Measurements from ENCODE around the gene VCAN. TPM values are rescaled to one million over a fixed set of nuclear protein-coding genes. Genes with fewer than 3 reads are reported as not detected.

VCAN gene
- total and polyA plus RNA-seq, 2 of the 8 experiments (the other 6 are each of a cell fraction or from before 2014, with no cell fraction given) = 146 to 404 TPM

DNA sequence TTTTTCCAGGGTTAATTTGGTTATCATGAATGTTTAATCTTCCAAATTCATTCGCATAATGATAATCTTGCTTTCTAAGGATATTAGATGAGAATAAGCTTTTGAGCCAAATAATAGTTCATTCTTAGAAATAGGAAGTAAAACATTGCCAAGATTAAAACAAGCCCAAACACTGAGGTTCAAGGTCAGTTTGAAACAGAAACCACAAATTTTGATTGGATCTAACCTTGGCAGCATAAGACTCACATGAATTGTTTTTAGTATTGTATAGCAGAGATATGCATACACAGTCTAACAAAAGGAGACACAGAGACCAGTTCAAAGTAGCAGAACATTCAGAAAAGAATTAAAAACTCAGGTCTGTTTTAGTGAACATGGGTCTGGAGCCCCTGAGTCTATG, 43.4 kb upstream of the VCAN start:
- ChIA-PET POLR2A (ENCODE audit: partially characterized antibody) (interaction anchor here (1.4 to 1.5 kb wide), 2 partner anchors 45 to 73 kb away, joined by 3 read pairs; no protein-coding TSS in a partner anchor), CTCF (ENCODE audit: partially characterized antibody) (interaction anchor here (1.1 to 1.4 kb wide), 2 partner anchors 34 to 1075 kb away, joined by 3 to 4 read pairs; no protein-coding TSS in a partner anchor)
- H3K14ac ChIP-seq (ENCODE audit: insufficient read length) = no peak overlapping the region
- H3K4ac ChIP-seq (replicated peaks; ENCODE audit: insufficient read length, low read depth, low read length) = no peak overlapping the region
- H3K9ac ChIP-seq (replicated peaks in 1 of 4; ENCODE audit: extremely low read depth in 1 of 4, low read depth in 3 of 4, low read length in 3 of 4) = no peak overlapping the region
- H3K23me2 ChIP-seq (ENCODE audit: low read depth, low read length) = no peaks in the 10 kb centered on the region
- H2AFZ ChIP-seq (ENCODE audit: low read length) = no peak overlapping the region
- no peak overlapping the region for H3K27ac ChIP-seq (ENCODE audit: low read depth, low read length)
- no peak overlapping the region for H3K56ac ChIP-seq (replicated peaks; ENCODE audit: insufficient read length, low read depth, low read length)
- no peak overlapping the region for H2BK120ac ChIP-seq (replicated peaks; ENCODE audit: low read depth, low read length)
- no peaks in the 10 kb centered on the region for H3K79me1 ChIP-seq (ENCODE audit: low read depth, low read length)
- FAIRE-seq (no peak), DNase-seq (ENCODE audit: low read depth in 1 of 2, low spot score in 2 of 2) (no peak)
- no peak overlapping the region for H4K91ac ChIP-seq (replicated peaks; ENCODE audit: insufficient read length, low read length)
- no peak overlapping the region for H2BK20ac ChIP-seq (ENCODE audit: low read length)
- H3K23ac ChIP-seq (ENCODE audit: insufficient read length) = no peak overlapping the region
- H3K27me3 ChIP-seq (replicated peaks in 1 of 4; ENCODE audit: control insufficient read depth in 3 of 4, extremely low read depth in 1 of 4, insufficient read depth in 3 of 4, low read length in 3 of 4) = no peaks in the 10 kb centered on the region
- 0 out of 2 replicates have a peak overlapping the region, but pooled peaks have one; percentile 61 for H2BK12ac ChIP-seq (ENCODE audit: low read depth, low read length)
- WGBS, 2 experiments (ENCODE audit: extremely low coverage in 1 of 2, insufficient coverage in 1 of 2, insufficient read length in 1 of 2, insufficient replicate concordance in 2 of 2, low coverage in 1 of 2, low lambda C conversion rate in 2 of 2, missing lambda C conversion rate in 1 of 2) = 95% methylated on average over 1 of the region's 1 CpG; no CpG with 5 or more reads in 1 of the 2 experiments
- H3K4me3 ChIP-seq (ENCODE audit: extremely low read depth in 1 of 4, insufficient read depth in 2 of 4, low read depth in 3 of 4, low read length in 4 of 4) = no peak overlapping the region
- no peaks in the 10 kb centered on the region for H4K20me1 ChIP-seq (replicated peaks in 1 of 2; ENCODE audit: control insufficient read depth in 1 of 2, insufficient read depth in 2 of 2, low read length in 2 of 2)
- no peak overlapping the region for H2BK15ac ChIP-seq (ENCODE audit: low read length)
- peaks cover 0 to 3% (median 0%) of the 10 kb centered on the region in 4 experiments; a peak in 1 of 7 replicates for H3K4me1 ChIP-seq (replicated peaks in 1 of 4; ENCODE audit: control insufficient read depth in 3 of 4, insufficient read depth in 4 of 4, low read length in 3 of 4)
- no peak overlapping the region for H4K8ac ChIP-seq (ENCODE audit: extremely low read depth, insufficient read depth, low read length)
- no peaks in the 10 kb centered on the region for H3K9me3 ChIP-seq (ENCODE audit: insufficient read depth in 2 of 2, low read depth in 1 of 2, low read length in 1 of 2)
- H3K4me2 ChIP-seq (ENCODE audit: insufficient read depth in 1 of 2, low read depth in 2 of 2, low read length in 2 of 2) = no peak overlapping the region
- H2AK5ac ChIP-seq (ENCODE audit: low read depth, low read length) = no peak overlapping the region
- no peaks in the 10 kb centered on the region for H3K36me3 ChIP-seq (ENCODE audit: control insufficient read depth in 2 of 4, insufficient read depth in 4 of 4, low read length in 3 of 4)
- H3K18ac ChIP-seq (ENCODE audit: extremely low read depth, low read length) = no peak overlapping the region
- no peaks in the 10 kb centered on the region for H3K79me2 ChIP-seq (ENCODE audit: control insufficient read depth in 1 of 2, insufficient read depth in 2 of 2, low read length in 2 of 2)
- no peak overlapping the region for H2BK5ac ChIP-seq (ENCODE audit: low read depth, low read length)
- no peak overlapping the region for H4K5ac ChIP-seq (ENCODE audit: insufficient read length, low read depth, low read length)
- no peak for TF ChIP-seq SAP30 (IDR thresholded peaks at IDR 0.05; ENCODE audit: insufficient read depth, insufficient replicate concordance, low read length)
- TF ChIP-seq GTF2F1 (IDR thresholded peaks at IDR 0.05; ENCODE audit: borderline replicate concordance, low read depth, low read length) = no peak
- no peak for TF ChIP-seq FOSL1 (IDR thresholded peaks at IDR 0.05; ENCODE audit: insufficient read depth, low read depth, low read length)
- TF ChIP-seq, protein P1, sequence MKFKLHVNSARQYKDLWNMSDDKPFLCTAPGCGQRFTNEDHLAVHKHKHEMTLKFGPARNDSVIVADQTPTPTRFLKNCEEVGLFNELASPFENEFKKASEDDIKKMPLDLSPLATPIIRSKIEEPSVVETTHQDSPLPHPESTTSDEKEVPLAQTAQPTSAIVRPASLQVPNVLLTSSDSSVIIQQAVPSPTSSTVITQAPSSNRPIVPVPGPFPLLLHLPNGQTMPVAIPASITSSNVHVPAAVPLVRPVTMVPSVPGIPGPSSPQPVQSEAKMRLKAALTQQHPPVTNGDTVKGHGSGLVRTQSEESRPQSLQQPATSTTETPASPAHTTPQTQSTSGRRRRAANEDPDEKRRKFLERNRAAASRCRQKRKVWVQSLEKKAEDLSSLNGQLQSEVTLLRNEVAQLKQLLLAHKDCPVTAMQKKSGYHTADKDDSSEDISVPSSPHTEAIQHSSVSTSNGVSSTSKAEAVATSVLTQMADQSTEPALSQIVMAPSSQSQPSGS (IDR thresholded peaks at IDR 0.05; ENCODE audit: low read length) = no peak
- TF ChIP-seq RNF2 (IDR thresholded peaks at IDR 0.05; ENCODE audit: borderline replicate concordance, low read depth, low read length, missing control alignments, poor library complexity, severe bottlenecking) = no peak
- TF ChIP-seq KDM4A (IDR thresholded peaks at IDR 0.05; ENCODE audit: low read depth, low read length, severe bottlenecking) = no peak
- no peak for TF ChIP-seq BCL11A (IDR thresholded peaks at IDR 0.05; ENCODE audit: low read depth in 2 of 2, low read length in 2 of 2)
- TF ChIP-seq JUN (IDR thresholded peaks at IDR 0.05; ENCODE audit: low read depth, low read length) = no peak
- no peak for TF ChIP-seq ZNF274 (IDR thresholded peaks at IDR 0.05; ENCODE audit: borderline replicate concordance, extremely low read depth, low read length)
- TF ChIP-seq CTBP2 (IDR thresholded peaks at IDR 0.05; ENCODE audit: borderline replicate concordance, insufficient read depth, insufficient read length, low read length) = no peak
- TF ChIP-seq CEBPB (IDR thresholded peaks at IDR 0.05; ENCODE audit: low read depth, low read length) = no peak

Data from H1 (cell line).